HL-60 (cell line): ENCODE data around the gene SLC3A2.

Experiments
- DNase-seq, 2 experiments: peaks; one replicate each; pipeline ENCODE4 v3.0.0-alpha.2; 2010 to 2020; ENCODE audit warnings: low read depth in 1 of 2, low spot score in 1 of 2
- H3K27ac ChIP-seq: fragments of 250-450 bp; sonication (Bioruptor Pico); replicated peaks from 2 replicates; pipeline ENCODE4 v1.5.1; 2020; ENCODE audit warnings: mild to moderate bottlenecking, moderate library complexity
- H3K27me3 ChIP-seq: fragments of 250-450 bp; sonication (Bioruptor Pico); 2 replicates; pipeline ENCODE4 v1.5.1; 2021; ENCODE audit warnings: mild to moderate bottlenecking, moderate library complexity; ENCODE audit not compliant: insufficient read depth, poor library complexity, severe bottlenecking
- H3K4me3 ChIP-seq: replicated peaks from 2 replicates; pipeline ENCODE4 v1.5.1; 2011; ENCODE audit warnings: mild to moderate bottlenecking, control low read depth, low read length; ENCODE audit not compliant: insufficient read depth
- GABPA ChIP-seq: IDR thresholded peaks from 2 replicates; pipeline ENCODE4 v1.6.1; 2012; ENCODE audit warnings: low read depth
- POLR2AphosphoS5 ChIP-seq: IDR thresholded peaks from 2 replicates; pipeline ENCODE4 v1.6.1; 2012; ENCODE audit warnings: low read depth
- SPI1 ChIP-seq: IDR thresholded peaks from 2 replicates; pipeline ENCODE4 v1.6.1; 2012; ENCODE audit warnings: low read depth, mild to moderate bottlenecking, borderline replicate concordance
- TF ChIP-seq, protein P1 (sequence below): IDR thresholded peaks from one replicate; pipeline ENCODE4 v1.5.1; 2011; ENCODE audit warnings: low read length, control low read depth, inconsistent platforms; ENCODE audit not compliant: insufficient read depth
- TF ChIP-seq, protein P2 (sequence below): IDR thresholded peaks from 2 replicates; pipeline ENCODE4 v1.6.1; 2012; ENCODE audit warnings: low read depth; ENCODE audit not compliant: insufficient replicate concordance

SLC3A2 gene

DNA sequence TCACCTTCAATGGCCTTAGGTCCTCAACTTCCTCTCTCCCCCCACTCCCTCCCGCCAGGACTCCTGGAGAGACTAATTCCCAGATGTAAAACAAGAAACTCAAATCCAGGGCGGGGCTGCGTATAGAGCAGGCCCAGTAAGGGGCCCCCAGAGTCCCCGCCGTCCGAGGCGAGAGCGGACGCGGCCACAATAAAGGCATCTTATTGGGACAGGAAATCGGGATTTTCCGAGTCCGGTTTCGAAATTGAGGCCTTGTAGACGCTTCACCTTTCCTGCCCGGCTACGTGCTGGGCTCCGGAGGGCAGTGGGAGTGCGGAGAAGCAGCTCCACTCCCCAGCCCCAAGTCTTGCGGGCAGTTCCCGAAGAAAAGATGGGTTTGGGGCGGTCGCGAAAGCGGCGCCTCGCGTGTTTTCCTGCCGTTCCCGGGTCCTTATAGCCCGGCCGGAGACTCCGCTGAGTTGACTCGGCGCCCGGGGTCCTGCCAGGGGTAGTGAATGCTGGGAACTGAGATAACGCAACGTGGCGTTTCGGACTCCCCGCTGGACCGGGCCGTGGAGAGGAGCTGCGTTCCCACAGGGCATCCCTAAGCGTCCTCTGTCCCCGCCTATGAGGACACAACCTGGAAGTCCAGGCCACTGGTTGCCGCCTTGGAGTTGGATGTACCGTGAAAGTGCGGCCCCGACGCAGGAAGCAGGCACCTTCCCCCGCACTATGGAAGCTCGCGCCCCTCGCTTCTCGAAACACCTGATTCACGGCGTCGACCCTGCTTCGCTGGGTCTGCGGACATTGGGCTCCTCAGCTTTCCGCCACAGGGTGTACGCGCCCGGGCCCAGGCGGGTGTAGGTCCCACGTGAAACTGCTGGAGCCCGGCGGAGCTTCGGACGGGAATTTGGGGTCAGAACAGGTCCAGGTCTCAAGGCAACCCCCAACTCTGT is 45.3 kb downstream of the SLC3A2 start:
- DNase-seq = no peak
- no peak overlapping the region for H3K27ac ChIP-seq

DNA sequence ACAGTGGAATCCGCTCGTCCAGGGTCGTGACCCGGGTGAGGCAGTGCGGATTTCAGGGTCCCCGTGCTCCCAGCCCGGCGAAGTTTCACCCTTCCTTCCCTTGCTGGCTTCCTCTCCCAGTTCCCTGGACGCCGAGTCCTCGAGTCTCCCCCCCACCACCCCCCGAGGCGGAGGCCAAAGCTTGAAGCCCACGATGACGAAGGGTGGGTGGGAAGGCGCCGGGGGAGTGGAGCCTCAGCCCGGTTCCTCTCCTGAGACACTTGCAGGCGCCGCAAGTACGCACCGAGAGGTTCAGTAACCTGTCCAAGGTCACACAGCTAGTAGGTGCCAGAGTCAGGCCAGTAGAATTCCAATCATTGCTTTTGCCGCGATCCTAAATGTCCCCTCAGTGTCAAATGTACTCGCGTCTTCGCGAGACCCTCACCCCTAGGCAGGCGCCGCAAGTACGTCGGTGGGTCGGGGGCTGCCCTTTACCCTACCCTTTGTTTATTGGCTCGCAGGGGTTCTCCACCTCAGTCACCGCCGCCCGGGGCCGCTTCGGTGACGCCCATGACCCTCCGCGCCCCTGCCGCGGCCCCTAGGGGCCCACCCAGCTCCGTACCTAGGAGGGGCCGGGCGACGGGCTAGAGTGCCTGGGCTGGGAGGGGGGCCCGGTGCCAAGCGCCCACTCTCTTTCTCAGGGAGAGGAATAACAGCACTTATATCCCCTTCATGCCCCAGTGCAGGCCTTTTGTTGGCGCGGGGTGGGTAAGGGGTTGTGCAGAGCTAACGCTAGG is 46.2 kb downstream of the SLC3A2 start:
- TF ChIP-seq SPI1 (no peak), POLR2AphosphoS5 (no peak)
- TF ChIP-seq, protein P1, sequence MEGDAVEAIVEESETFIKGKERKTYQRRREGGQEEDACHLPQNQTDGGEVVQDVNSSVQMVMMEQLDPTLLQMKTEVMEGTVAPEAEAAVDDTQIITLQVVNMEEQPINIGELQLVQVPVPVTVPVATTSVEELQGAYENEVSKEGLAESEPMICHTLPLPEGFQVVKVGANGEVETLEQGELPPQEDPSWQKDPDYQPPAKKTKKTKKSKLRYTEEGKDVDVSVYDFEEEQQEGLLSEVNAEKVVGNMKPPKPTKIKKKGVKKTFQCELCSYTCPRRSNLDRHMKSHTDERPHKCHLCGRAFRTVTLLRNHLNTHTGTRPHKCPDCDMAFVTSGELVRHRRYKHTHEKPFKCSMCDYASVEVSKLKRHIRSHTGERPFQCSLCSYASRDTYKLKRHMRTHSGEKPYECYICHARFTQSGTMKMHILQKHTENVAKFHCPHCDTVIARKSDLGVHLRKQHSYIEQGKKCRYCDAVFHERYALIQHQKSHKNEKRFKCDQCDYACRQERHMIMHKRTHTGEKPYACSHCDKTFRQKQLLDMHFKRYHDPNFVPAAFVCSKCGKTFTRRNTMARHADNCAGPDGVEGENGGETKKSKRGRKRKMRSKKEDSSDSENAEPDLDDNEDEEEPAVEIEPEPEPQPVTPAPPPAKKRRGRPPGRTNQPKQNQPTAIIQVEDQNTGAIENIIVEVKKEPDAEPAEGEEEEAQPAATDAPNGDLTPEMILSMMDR = no peak

More for the DNA sequence above, 45.3 kb downstream of the SLC3A2 start:
- Histone ChIP-seq H3K27me3 (peaks cover 77% of the 10 kb centered on the region), H3K4me3 (no peak overlapping the region)
- no peak for TF ChIP-seq GABPA
- TF ChIP-seq, protein P2, sequence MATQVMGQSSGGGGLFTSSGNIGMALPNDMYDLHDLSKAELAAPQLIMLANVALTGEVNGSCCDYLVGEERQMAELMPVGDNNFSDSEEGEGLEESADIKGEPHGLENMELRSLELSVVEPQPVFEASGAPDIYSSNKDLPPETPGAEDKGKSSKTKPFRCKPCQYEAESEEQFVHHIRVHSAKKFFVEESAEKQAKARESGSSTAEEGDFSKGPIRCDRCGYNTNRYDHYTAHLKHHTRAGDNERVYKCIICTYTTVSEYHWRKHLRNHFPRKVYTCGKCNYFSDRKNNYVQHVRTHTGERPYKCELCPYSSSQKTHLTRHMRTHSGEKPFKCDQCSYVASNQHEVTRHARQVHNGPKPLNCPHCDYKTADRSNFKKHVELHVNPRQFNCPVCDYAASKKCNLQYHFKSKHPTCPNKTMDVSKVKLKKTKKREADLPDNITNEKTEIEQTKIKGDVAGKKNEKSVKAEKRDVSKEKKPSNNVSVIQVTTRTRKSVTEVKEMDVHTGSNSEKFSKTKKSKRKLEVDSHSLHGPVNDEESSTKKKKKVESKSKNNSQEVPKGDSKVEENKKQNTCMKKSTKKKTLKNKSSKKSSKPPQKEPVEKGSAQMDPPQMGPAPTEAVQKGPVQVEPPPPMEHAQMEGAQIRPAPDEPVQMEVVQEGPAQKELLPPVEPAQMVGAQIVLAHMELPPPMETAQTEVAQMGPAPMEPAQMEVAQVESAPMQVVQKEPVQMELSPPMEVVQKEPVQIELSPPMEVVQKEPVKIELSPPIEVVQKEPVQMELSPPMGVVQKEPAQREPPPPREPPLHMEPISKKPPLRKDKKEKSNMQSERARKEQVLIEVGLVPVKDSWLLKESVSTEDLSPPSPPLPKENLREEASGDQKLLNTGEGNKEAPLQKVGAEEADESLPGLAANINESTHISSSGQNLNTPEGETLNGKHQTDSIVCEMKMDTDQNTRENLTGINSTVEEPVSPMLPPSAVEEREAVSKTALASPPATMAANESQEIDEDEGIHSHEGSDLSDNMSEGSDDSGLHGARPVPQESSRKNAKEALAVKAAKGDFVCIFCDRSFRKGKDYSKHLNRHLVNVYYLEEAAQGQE = no peak
- TF ChIP-seq, protein P1 = no peak
- TF ChIP-seq SPI1 = no peak
- no peak for TF ChIP-seq POLR2AphosphoS5

DNA sequence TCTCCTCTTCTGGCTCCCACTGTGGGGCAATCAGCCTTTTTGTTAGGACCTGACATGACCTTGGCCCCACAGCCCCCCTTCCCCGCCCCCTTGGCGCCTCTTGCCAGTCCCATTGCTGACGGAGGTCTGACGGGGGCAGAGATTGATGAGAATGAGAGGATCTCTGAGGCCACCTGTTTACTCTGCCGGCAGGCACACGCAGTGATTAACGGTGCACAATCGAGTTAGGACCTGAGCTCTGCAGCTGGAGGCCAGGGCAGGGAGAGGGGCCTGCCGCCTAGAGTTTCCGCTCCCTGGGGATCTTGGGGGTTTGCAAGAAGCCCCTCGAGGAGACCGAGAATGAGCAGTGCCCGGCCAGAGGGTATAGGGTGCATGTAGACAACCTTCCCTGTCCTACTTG is 47.3 kb downstream of the SLC3A2 start:
- Histone ChIP-seq H3K4me3 (no peak overlapping the region), H3K27me3 (peaks cover 63% of the 10 kb centered on the region), H3K27ac (no peak overlapping the region)
- TF ChIP-seq SPI1 = no peak
- TF ChIP-seq, protein P1 = no peak
- no peak for TF ChIP-seq POLR2AphosphoS5
- no peak for TF ChIP-seq GABPA
- TF ChIP-seq, protein P2 = no peak
- no peak for DNase-seq

More for the DNA sequence above, 46.2 kb downstream of the SLC3A2 start:
- H3K27me3 ChIP-seq = peaks cover 74% of the 10 kb centered on the region
- H3K4me3 ChIP-seq = no peak overlapping the region
- DNase-seq = no peak
- no peak overlapping the region for H3K27ac ChIP-seq
